Left ventricle myocardium superior (tissue), 1 donor: ENCODE results near the gene EOMES. TPM values are rescaled to one million over a fixed set of nuclear protein-coding genes. Genes with fewer than 3 reads are reported as not detected.
A peak's percentile ranks its signal among the peaks of the same experiment; 100 is the strongest.
"Not testable (repeated sequence)": the region's sequence is repeated elsewhere in the genome, so short reads cannot be mapped to it uniquely, and the experiment has no call there.

Experiments used
- ATAC-seq: fragments of 200-7000 bp; cut with Tn5 transposase; one replicate; pipeline ENCODE4 v1.9.1; 2020; ENCODE audit warnings: mild to moderate bottlenecking, moderate library complexity
- DNase-seq: peaks from one replicate; pipeline ENCODE4 v3.0.0-alpha.2; 2020
- intact Hi-C: fragments of 100-400 bp; cut with micrococcal nuclease; formaldehyde crosslinking; loops from one replicate; pipeline ENCODE4 v1.11.0; 2022
- long read RNA-seq: library from polyadenylated mRNA; unstranded; transcript quantifications from one replicate; pipeline ENCODE4 v2.0.0, GENCODE V29; 2021
- total RNA-seq: library from RNA; stranded (reverse); fragmentation: NEBNext Ultra II Directional; extraction: Animal tissue kit (Norgen Biotek cat#: 25700); gene quantifications from one replicate; pipeline ENCODE4 v1.2.1, GENCODE V29; 2021
- donor health status: DM: no; HTN: yes; CAD: no; lungs with severe emphysema.

The EOMES gene
- total RNA-seq, result 0.17 TPM
- long read RNA-seq, result 0 reads

- intact Hi-C loops, result no loop called here
- DNase-seq, result peak; percentile 49
Observed at GRCh38 chr3:27721717-27722564, at the start of gene EOMES. EOMES (minus strand) TSS chr3:27722323; CDS start chr3:27722294, 29 bp downstream.

GRCh38 chr3:27770384-27770783 lies 48.3 kb upstream of the EOMES start:
- ATAC-seq, intact Hi-C loops, DNase-seq: not testable (repeated sequence)

More at GRCh38 chr3:27721717-27722564, at the start of gene EOMES:
- peak; percentile 60 for ATAC-seq

- DNase-seq (no peak), ATAC-seq (no peak)
- intact Hi-C loops, result no loop called here
Observed at GRCh38 chr3:27767000-27767399, 44.9 kb upstream of the EOMES start.

- intact Hi-C loops, result no loop called here
- no peak for DNase-seq
- no peak for ATAC-seq
Observed at GRCh38 chr3:27758083-27758482, 36.0 kb upstream of the EOMES start.

GRCh38 chr3:27756877-27757276 lies 34.8 kb upstream of the EOMES start:
- ATAC-seq (no peak), DNase-seq (no peak)
- intact Hi-C loops, result no loop called here

- ATAC-seq, result no peak
- intact Hi-C loops, result no loop called here
Observed at GRCh38 chr3:27752926-27753325, 30.8 kb upstream of the EOMES start.

GRCh38 chr3:27749643-27750042 lies 27.5 kb upstream of the EOMES start:
- intact Hi-C loops, result no loop called here
- no peak for ATAC-seq

More at GRCh38 chr3:27752926-27753325, 30.8 kb upstream of the EOMES start:
- no peak for DNase-seq

GRCh38 chr3:27746838-27747237 lies 24.7 kb upstream of the EOMES start:
- no peak for DNase-seq
- intact Hi-C loops, result no loop called here
- no peak for ATAC-seq

More at GRCh38 chr3:27749643-27750042, 27.5 kb upstream of the EOMES start:
- no peak for DNase-seq

GRCh38 chr3:27740854-27741253 lies 18.7 kb upstream of the EOMES start:
- intact Hi-C loops, result no loop called here
- DNase-seq (no peak), ATAC-seq (no peak)

GRCh38 chr3:27737091-27737490 lies 15.0 kb upstream of the EOMES start:
- ATAC-seq (no peak), DNase-seq (no peak)
- intact Hi-C loops, result no loop called here

- ATAC-seq (no peak), DNase-seq (no peak)
- intact Hi-C loops, result no loop called here
Observed at GRCh38 chr3:27730774-27731659, 8.9 kb upstream of the EOMES start.

GRCh38 chr3:27729748-27730611 lies 7.9 kb upstream of the EOMES start:
- DNase-seq (peak; percentile 42), ATAC-seq (peak; percentile 74)
- intact Hi-C loops, result no loop called here

GRCh38 chr3:27729325-27729724 lies 7.2 kb upstream of the EOMES start:
- intact Hi-C loops, result no loop called here
- DNase-seq (no peak), ATAC-seq (no peak)

- intact Hi-C loops, result no loop called here
- peak; percentile 33 for DNase-seq
- ATAC-seq, result no peak
Observed at GRCh38 chr3:27728195-27729087, 6.3 kb upstream of the EOMES start.

GRCh38 chr3:27726240-27726639 lies 4.1 kb upstream of the EOMES start:
- ATAC-seq (no peak), DNase-seq (no peak)
- intact Hi-C loops, result no loop called here

- intact Hi-C loops, result no loop called here
- DNase-seq, result no peak
- ATAC-seq, result no peak
Observed at GRCh38 chr3:27724459-27725197, 2.5 kb upstream of the EOMES start.

GRCh38 chr3:27723815-27724458 lies 1.8 kb upstream of the EOMES start:
- intact Hi-C loops, result no loop called here
- ATAC-seq (no peak), DNase-seq (no peak)
